Esophagus squamous epithelium (tissue), 4 donors: ENCODE measurements around the gene ACTRT2.

Experiments
- CTCF ChIP-seq, 6 experiments: fragments of 450-650 bp in 4 of 6; fragments of 200-600 bp in 2 of 6; sonication (generic) in 2 of 6; IDR thresholded peaks; one replicate each; pipeline ENCODE4 v1.5.1; 2016 to 2019; ENCODE audit warnings: antibody characterized with exemption in 6 of 6, mild to moderate bottlenecking in 4 of 6, moderate library complexity in 4 of 6
- POLR2A ChIP-seq, 4 donors: fragments of 450-650 bp; IDR thresholded peaks; one replicate each; pipeline ENCODE4 v1.6.1; 2017; ENCODE audit warnings: antibody characterized with exemption in 4 of 4, mild to moderate bottlenecking in 4 of 4, moderate library complexity in 3 of 4

- TF ChIP-seq CTCF (IDR thresholded peaks at IDR 0.05), result no peak
- TF ChIP-seq POLR2A (IDR thresholded peaks at IDR 0.05), result no peak
Observed at GRCh38 chr1:3026124-3026523, 4.9 kb downstream of the ACTRT2 start.
